WTC11 (cell line): ENCODE measurements around the gene SI. TPM values are rescaled to one million over a fixed set of nuclear protein-coding genes. Genes with fewer than 3 reads are reported as not detected.

Experiments
- ATAC-seq: fragments of 200-7000 bp; cut with Tn5 transposase; 2 replicates; pipeline ENCODE4 v1.10.0; 2021; ENCODE audit warnings: mild to moderate bottlenecking, moderate library complexity
- CTCF ChIA-PET: fragments of 300-600 bp; sonication (Branson Sonifier 250); formaldehyde crosslinking; loops from one replicate; lab custom pipeline; 2021; ENCODE audit warnings: antibody characterized with exemption; lab: Charles Lee
- POLR2A ChIA-PET: fragments of 350-600 bp; sonication (Branson Sonifier 250); formaldehyde crosslinking; loops from one replicate; lab custom pipeline; 2021; ENCODE audit warnings: antibody characterized with exemption; lab: Charles Lee
- DNase-seq: peaks from one replicate; pipeline ENCODE4 v3.0.0; 2021; ENCODE audit warnings: low spot score
- H3K27ac Mint-ChIP-seq: 2 replicates; pipeline ENCODE4 v1.8.0; 2021; ENCODE audit warnings: mixed read lengths
- H3K27me3 Mint-ChIP-seq: 2 replicates; pipeline ENCODE4 v1.8.0; 2021; ENCODE audit warnings: low read depth, mild to moderate bottlenecking, moderate library complexity, mixed read lengths
- H3K36me3 Mint-ChIP-seq: 2 replicates; pipeline ENCODE4 v1.8.0; 2021; ENCODE audit warnings: mixed read lengths
- H3K4me1 Mint-ChIP-seq: 2 replicates; pipeline ENCODE4 v1.8.0; 2022; ENCODE audit warnings: mixed read lengths
- H3K4me3 Mint-ChIP-seq: 2 replicates; pipeline ENCODE4 v1.8.0; 2021; ENCODE audit warnings: mild to moderate bottlenecking, moderate library complexity, mixed read lengths
- H3K9me3 Mint-ChIP-seq: 2 replicates; pipeline ENCODE4 v1.8.0; 2021; ENCODE audit warnings: mixed read lengths
- ATF2 ChIP-seq: sonication (generic); formaldehyde crosslinking; IDR thresholded peaks from 2 replicates; pipeline ENCODE4 v1.8.1; 2022; ENCODE audit warnings: low read depth, missing genetic modification reagents, borderline replicate concordance
- ATF6 ChIP-seq: sonication (generic); formaldehyde crosslinking; IDR thresholded peaks from 2 replicates; pipeline ENCODE4 v1.8.1; 2023; ENCODE audit warnings: mild to moderate bottlenecking, missing genetic modification reagents
- CBFB ChIP-seq: sonication (generic); formaldehyde crosslinking; IDR thresholded peaks from 2 replicates; pipeline ENCODE4 v1.8.1; 2022; ENCODE audit warnings: mild to moderate bottlenecking, low read depth, missing genetic modification reagents
- ELF4 ChIP-seq: sonication (generic); formaldehyde crosslinking; IDR thresholded peaks from 2 replicates; pipeline ENCODE4 v1.8.1; 2022; ENCODE audit warnings: low read depth, mild to moderate bottlenecking, moderate library complexity, missing genetic modification reagents
- ESRRA ChIP-seq: sonication (generic); formaldehyde crosslinking; IDR thresholded peaks from 2 replicates; pipeline ENCODE4 v1.8.1; 2022; ENCODE audit warnings: mild to moderate bottlenecking, missing genetic modification reagents, borderline replicate concordance
- ETV6 ChIP-seq: sonication (generic); formaldehyde crosslinking; IDR thresholded peaks from 2 replicates; pipeline ENCODE4 v1.8.1; 2022; ENCODE audit warnings: mild to moderate bottlenecking, missing genetic modification reagents
- FOXP4 ChIP-seq: sonication (generic); formaldehyde crosslinking; IDR thresholded peaks from 2 replicates; pipeline ENCODE4 v1.8.0; 2022; ENCODE audit warnings: mild to moderate bottlenecking, missing genetic modification reagents
- GTF2I ChIP-seq: fragments of 250-450 bp; sonication (Bioruptor Pico); conservative IDR thresholded peaks from 2 replicates; pipeline ENCODE4 v1.4.0; 2021; ENCODE audit warnings: mild to moderate bottlenecking
- KAT7 ChIP-seq: sonication (generic); formaldehyde crosslinking; IDR thresholded peaks from 2 replicates; pipeline ENCODE4 v1.8.1; 2023; ENCODE audit warnings: missing genetic modification reagents, mild to moderate bottlenecking, borderline replicate concordance
- MYBL2 ChIP-seq: sonication (generic); formaldehyde crosslinking; IDR thresholded peaks from 2 replicates; pipeline ENCODE4 v1.8.1; 2023; ENCODE audit warnings: mild to moderate bottlenecking, moderate library complexity, missing genetic modification reagents
- NR3C1 ChIP-seq: sonication (generic); formaldehyde crosslinking; conservative IDR thresholded peaks from 2 replicates; pipeline ENCODE4 v1.8.1; 2023; ENCODE audit warnings: low read depth, mild to moderate bottlenecking, missing genetic modification reagents
- OVOL2 ChIP-seq: fragments of 250-450 bp; sonication (Bioruptor Pico); IDR thresholded peaks from 2 replicates; pipeline ENCODE4 v1.9.0; 2021; ENCODE audit warnings: mild to moderate bottlenecking, borderline replicate concordance
- RORB ChIP-seq: fragments of 250-450 bp; sonication (Bioruptor Pico); IDR thresholded peaks from 2 replicates; pipeline ENCODE4 v1.9.0; 2021; ENCODE audit warnings: mild to moderate bottlenecking
- STAT6 ChIP-seq: sonication (generic); formaldehyde crosslinking; conservative IDR thresholded peaks from 2 replicates; pipeline ENCODE4 v1.8.1; 2023; ENCODE audit warnings: mild to moderate bottlenecking, low read depth, missing genetic modification reagents, moderate library complexity
- TEAD1 ChIP-seq: sonication (generic); formaldehyde crosslinking; IDR thresholded peaks from 2 replicates; pipeline ENCODE4 v1.8.0; 2022; ENCODE audit warnings: mild to moderate bottlenecking, missing genetic modification reagents
- USF1 ChIP-seq: sonication (generic); formaldehyde crosslinking; IDR thresholded peaks from 2 replicates; pipeline ENCODE4 v1.8.0; 2022; ENCODE audit warnings: mild to moderate bottlenecking, missing genetic modification reagents
- ZBTB21 ChIP-seq: sonication (generic); formaldehyde crosslinking; IDR thresholded peaks from 2 replicates; pipeline ENCODE4 v1.8.1; 2023; ENCODE audit warnings: mild to moderate bottlenecking, missing genetic modification reagents, borderline replicate concordance
- ZNF121 ChIP-seq: sonication (generic); formaldehyde crosslinking; IDR thresholded peaks from 2 replicates; pipeline ENCODE4 v1.8.0; 2023; ENCODE audit warnings: missing genetic modification reagents
- ZNF396 ChIP-seq: fragments of 250-450 bp; sonication (Bioruptor Pico); IDR thresholded peaks from 2 replicates; pipeline ENCODE4 v1.8.0; 2021; ENCODE audit warnings: mild to moderate bottlenecking, moderate library complexity, borderline replicate concordance
- ZNF416 ChIP-seq: fragments of 250-450 bp; sonication (Bioruptor Pico); IDR thresholded peaks from 2 replicates; pipeline ENCODE4 v1.9.0; 2021; ENCODE audit warnings: mild to moderate bottlenecking, inconsistent platforms
- ZNF423 ChIP-seq: fragments of 250-450 bp; sonication (Bioruptor Pico); IDR thresholded peaks from 2 replicates; pipeline ENCODE4 v2.1.2; 2022; ENCODE audit warnings: mild to moderate bottlenecking, moderate library complexity
- ZSCAN18 ChIP-seq: fragments of 250-450 bp; sonication (Bioruptor Pico); IDR thresholded peaks from 2 replicates; pipeline ENCODE4 v2.1.2; 2022; ENCODE audit warnings: mild to moderate bottlenecking, moderate library complexity
- total RNA-seq: library from RNA; stranded (reverse); gene quantifications from 3 replicates; pipeline ENCODE4 v1.2.3, GENCODE V29; 2021

SI gene
- total RNA-seq, 1 experiment from 2014 or later, result not detected

- no peak for TF ChIP-seq ATF6
- TF ChIP-seq KAT7 (CRISPR knock-in tag), result no peak
- no peak for TF ChIP-seq GTF2I (CRISPR knock-in tag)
- no peak for TF ChIP-seq FOXP4
- TF ChIP-seq, all 79 proteins: peak for 0
Measured at GRCh38 chr3:165111401-165111800, 33.1 kb upstream of the SI start (continued).

- Mint-ChIP-seq H3K9me3 (no peaks in the 10 kb centered on the region), H3K4me3 (no peak overlapping the region), H3K27me3 (no peaks in the 10 kb centered on the region), H3K4me1 (no peaks in the 10 kb centered on the region), H3K36me3 (no peaks in the 10 kb centered on the region), H3K27ac (no peak overlapping the region)
- TF ChIP-seq ZNF121 (no peak), STAT6 (CRISPR knock-in tag) (no peak), ZNF416 (CRISPR knock-in tag) (no peak), TEAD1 (CRISPR knock-in tag) (no peak), ZNF423 (no peak), USF1 (no peak), ETV6 (CRISPR knock-in tag) (no peak), MYBL2 (no peak), ESRRA (no peak), OVOL2 (no peak), ATF2 (CRISPR knock-in tag) (no peak), NR3C1 (CRISPR knock-in tag) (no peak)
- ATAC-seq (no peak), DNase-seq (no peak)
- ChIA-PET POLR2A (no interaction called here), CTCF (no interaction called here)
Measured at GRCh38 chr3:165103616-165104015, 25.3 kb upstream of the SI start.

GRCh38 chr3:165082650-165083049, 4.4 kb upstream of the SI start:
- Mint-ChIP-seq H3K9me3 (no peaks in the 10 kb centered on the region; the same call in 1 of the 2 replicates), H3K4me3 (no peak overlapping the region), H3K27me3 (no peaks in the 10 kb centered on the region), H3K27ac (no peak overlapping the region), H3K4me1 (no peaks in the 10 kb centered on the region), H3K36me3 (no peaks in the 10 kb centered on the region)
- ATAC-seq, result no peak
- POLR2A ChIA-PET, result no interaction called here
- CTCF ChIA-PET, result interaction anchor here (0.5 kb wide), 1 partner anchor 237 kb away, joined by 3 read pairs; no protein-coding TSS in a partner anchor
- DNase-seq, result no peak
- TF ChIP-seq STAT6 (CRISPR knock-in tag) (no peak), ZNF396 (CRISPR knock-in tag) (no peak), ZBTB21 (CRISPR knock-in tag) (no peak), CBFB (CRISPR knock-in tag) (no peak), RORB (CRISPR knock-in tag) (no peak), ZSCAN18 (CRISPR knock-in tag) (no peak), ELF4 (CRISPR knock-in tag) (no peak)
